HepG2 (cell line): ENCODE data around the gene MAP1B.

Experiments
- BRD4 ChIP-seq: sonication (generic); formaldehyde crosslinking; IDR thresholded peaks from 2 replicates; pipeline ENCODE4 v1.4.0; 2020; ENCODE audit warnings: missing genetic modification reagents
- DPF2 ChIP-seq: sonication (generic); formaldehyde crosslinking; IDR thresholded peaks from 2 replicates; pipeline ENCODE4 v1.4.0; 2020; ENCODE audit warnings: mild to moderate bottlenecking, low read depth, missing genetic modification reagents, borderline replicate concordance
- HDAC2 ChIP-seq: sonication (generic); formaldehyde crosslinking; IDR thresholded peaks from 2 replicates; pipeline ENCODE4 v1.4.0; 2020; ENCODE audit warnings: missing genetic modification reagents
- HMG20B ChIP-seq: conservative IDR thresholded peaks from 2 replicates; pipeline ENCODE4 v1.6.1; 2016; ENCODE audit warnings: missing genetic modification reagents, missing compliant biosample characterization
- KAT8 ChIP-seq: IDR thresholded peaks from 2 replicates; pipeline ENCODE4 v1.6.1; 2016; ENCODE audit warnings: missing genetic modification reagents, missing compliant biosample characterization
- KDM5B ChIP-seq: sonication (generic); formaldehyde crosslinking; IDR thresholded peaks from 2 replicates; pipeline ENCODE4 v1.4.0; 2020; ENCODE audit warnings: missing genetic modification reagents, mild to moderate bottlenecking, borderline replicate concordance
- MIXL1 ChIP-seq: IDR thresholded peaks from 2 replicates; pipeline ENCODE4 v1.6.1; 2016
- NFE2L1 ChIP-seq: sonication (generic); formaldehyde crosslinking; IDR thresholded peaks from 2 replicates; pipeline ENCODE4 v1.4.0; 2020; ENCODE audit warnings: missing genetic modification reagents, mild to moderate bottlenecking, borderline replicate concordance
- NR2C2 ChIP-seq: sonication (generic); formaldehyde crosslinking; IDR thresholded peaks from 2 replicates; pipeline ENCODE4 v1.4.0; 2020; ENCODE audit warnings: missing genetic modification reagents, mild to moderate bottlenecking, moderate library complexity, borderline replicate concordance
- SIN3B ChIP-seq: fragments of 150-350 bp; IDR thresholded peaks from 2 replicates; pipeline ENCODE4 v1.6.1; 2014; ENCODE audit warnings: low read length
- ZNF274 ChIP-seq: sonication (generic); formaldehyde crosslinking; IDR thresholded peaks from 2 replicates; pipeline ENCODE4 v1.5.1; 2020; ENCODE audit warnings: mild to moderate bottlenecking, missing genetic modification reagents
- ZNF354B ChIP-seq: sonication (generic); formaldehyde crosslinking; IDR thresholded peaks from 2 replicates; pipeline ENCODE4 v1.8.0; 2022; ENCODE audit warnings: mild to moderate bottlenecking, missing genetic modification reagents
- TF ChIP-seq, protein P1 (sequence below): sonication (generic); formaldehyde crosslinking; IDR thresholded peaks from 2 replicates; pipeline ENCODE4 v1.4.0; 2020; ENCODE audit warnings: missing genetic modification reagents
- TF ChIP-seq, protein P2 (sequence below): sonication (generic); formaldehyde crosslinking; IDR thresholded peaks from 2 replicates; pipeline ENCODE4 v1.4.0; 2020; ENCODE audit warnings: mild to moderate bottlenecking, missing genetic modification reagents, borderline replicate concordance

DNA sequence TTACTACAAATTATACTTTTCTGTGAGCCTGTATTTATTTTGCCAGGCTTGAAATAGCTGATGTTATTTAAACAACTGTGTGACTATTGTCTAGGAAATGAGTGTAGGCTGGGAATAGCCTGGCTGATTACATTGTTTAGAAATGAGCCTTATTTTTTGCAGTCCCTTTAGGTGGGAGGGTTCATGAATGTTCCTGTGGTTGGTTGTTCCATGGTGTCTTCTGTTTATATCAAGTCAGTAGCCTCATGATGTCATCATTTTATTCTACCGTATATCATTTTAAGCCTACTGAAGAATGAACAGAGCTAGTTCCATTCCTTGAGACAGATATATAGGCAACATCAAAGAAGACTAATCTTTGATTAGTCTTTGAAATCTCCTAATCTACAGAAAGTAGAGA, 53.1 kb downstream of the MAP1B start:
- no peak for TF ChIP-seq SIN3B
- TF ChIP-seq, protein P1, sequence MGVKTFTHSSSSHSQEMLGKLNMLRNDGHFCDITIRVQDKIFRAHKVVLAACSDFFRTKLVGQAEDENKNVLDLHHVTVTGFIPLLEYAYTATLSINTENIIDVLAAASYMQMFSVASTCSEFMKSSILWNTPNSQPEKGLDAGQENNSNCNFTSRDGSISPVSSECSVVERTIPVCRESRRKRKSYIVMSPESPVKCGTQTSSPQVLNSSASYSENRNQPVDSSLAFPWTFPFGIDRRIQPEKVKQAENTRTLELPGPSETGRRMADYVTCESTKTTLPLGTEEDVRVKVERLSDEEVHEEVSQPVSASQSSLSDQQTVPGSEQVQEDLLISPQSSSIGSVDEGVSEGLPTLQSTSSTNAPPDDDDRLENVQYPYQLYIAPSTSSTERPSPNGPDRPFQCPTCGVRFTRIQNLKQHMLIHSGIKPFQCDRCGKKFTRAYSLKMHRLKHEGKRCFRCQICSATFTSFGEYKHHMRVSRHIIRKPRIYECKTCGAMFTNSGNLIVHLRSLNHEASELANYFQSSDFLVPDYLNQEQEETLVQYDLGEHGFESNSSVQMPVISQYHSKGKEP = no peak
- no peak for TF ChIP-seq BRD4 (CRISPR knock-in tag)
- no peak for TF ChIP-seq ZNF354B
- no peak for TF ChIP-seq KDM5B
- no peak for TF ChIP-seq NFE2L1 (CRISPR knock-in tag)
- TF ChIP-seq DPF2 (CRISPR knock-in tag) = no peak
- no peak for TF ChIP-seq KAT8 (CRISPR knock-in tag)
- no peak for TF ChIP-seq MIXL1 (CRISPR knock-in tag)
- no peak for TF ChIP-seq HMG20B (CRISPR knock-in tag)
- TF ChIP-seq, protein P2, sequence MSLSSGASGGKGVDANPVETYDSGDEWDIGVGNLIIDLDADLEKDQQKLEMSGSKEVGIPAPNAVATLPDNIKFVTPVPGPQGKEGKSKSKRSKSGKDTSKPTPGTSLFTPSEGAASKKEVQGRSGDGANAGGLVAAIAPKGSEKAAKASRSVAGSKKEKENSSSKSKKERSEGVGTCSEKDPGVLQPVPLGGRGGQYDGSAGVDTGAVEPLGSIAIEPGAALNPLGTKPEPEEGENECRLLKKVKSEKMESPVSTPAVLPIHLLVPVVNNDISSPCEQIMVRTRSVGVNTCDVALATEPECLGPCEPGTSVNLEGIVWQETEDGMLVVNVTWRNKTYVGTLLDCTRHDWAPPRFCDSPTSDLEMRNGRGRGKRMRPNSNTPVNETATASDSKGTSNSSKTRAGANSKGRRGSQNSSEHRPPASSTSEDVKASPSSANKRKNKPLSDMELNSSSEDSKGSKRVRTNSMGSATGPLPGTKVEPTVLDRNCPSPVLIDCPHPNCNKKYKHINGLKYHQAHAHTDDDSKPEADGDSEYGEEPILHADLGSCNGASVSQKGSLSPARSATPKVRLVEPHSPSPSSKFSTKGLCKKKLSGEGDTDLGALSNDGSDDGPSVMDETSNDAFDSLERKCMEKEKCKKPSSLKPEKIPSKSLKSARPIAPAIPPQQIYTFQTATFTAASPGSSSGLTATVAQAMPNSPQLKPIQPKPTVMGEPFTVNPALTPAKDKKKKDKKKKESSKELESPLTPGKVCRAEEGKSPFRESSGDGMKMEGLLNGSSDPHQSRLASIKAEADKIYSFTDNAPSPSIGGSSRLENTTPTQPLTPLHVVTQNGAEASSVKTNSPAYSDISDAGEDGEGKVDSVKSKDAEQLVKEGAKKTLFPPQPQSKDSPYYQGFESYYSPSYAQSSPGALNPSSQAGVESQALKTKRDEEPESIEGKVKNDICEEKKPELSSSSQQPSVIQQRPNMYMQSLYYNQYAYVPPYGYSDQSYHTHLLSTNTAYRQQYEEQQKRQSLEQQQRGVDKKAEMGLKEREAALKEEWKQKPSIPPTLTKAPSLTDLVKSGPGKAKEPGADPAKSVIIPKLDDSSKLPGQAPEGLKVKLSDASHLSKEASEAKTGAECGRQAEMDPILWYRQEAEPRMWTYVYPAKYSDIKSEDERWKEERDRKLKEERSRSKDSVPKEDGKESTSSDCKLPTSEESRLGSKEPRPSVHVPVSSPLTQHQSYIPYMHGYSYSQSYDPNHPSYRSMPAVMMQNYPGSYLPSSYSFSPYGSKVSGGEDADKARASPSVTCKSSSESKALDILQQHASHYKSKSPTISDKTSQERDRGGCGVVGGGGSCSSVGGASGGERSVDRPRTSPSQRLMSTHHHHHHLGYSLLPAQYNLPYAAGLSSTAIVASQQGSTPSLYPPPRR = no peak
- no peak for TF ChIP-seq HDAC2 (CRISPR knock-in tag)
- TF ChIP-seq NR2C2 (CRISPR knock-in tag) = no peak
- TF ChIP-seq ZNF274 (CRISPR knock-in tag) = no peak
